NCI-H748 treated with DMSO at 0.1 percent for 48 hours (cell line): ENCODE results near the gene GGNBP2.
A peak's percentile ranks its signal among the peaks of the same experiment; 100 is the strongest.
"Not testable (repeated sequence)": the region's sequence is repeated elsewhere in the genome, so short reads cannot be mapped to it uniquely, and the experiment has no call there.

Experiments used
- DNase-seq: peaks from one replicate; lab custom pipeline; 2025; lab: John Stamatoyannopoulos, UW

The GGNBP2 gene, protein sequence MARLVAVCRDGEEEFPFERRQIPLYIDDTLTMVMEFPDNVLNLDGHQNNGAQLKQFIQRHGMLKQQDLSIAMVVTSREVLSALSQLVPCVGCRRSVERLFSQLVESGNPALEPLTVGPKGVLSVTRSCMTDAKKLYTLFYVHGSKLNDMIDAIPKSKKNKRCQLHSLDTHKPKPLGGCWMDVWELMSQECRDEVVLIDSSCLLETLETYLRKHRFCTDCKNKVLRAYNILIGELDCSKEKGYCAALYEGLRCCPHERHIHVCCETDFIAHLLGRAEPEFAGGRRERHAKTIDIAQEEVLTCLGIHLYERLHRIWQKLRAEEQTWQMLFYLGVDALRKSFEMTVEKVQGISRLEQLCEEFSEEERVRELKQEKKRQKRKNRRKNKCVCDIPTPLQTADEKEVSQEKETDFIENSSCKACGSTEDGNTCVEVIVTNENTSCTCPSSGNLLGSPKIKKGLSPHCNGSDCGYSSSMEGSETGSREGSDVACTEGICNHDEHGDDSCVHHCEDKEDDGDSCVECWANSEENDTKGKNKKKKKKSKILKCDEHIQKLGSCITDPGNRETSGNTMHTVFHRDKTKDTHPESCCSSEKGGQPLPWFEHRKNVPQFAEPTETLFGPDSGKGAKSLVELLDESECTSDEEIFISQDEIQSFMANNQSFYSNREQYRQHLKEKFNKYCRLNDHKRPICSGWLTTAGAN

GRCh38 chr17:36544307-36545076, at the start of gene GGNBP2:
TSS of gene GGNBP2 (plus strand) at chr17:36544919. CDS start at chr17:36545725, 806 bp downstream.
- DNase-seq = peak; percentile 70

DNA sequence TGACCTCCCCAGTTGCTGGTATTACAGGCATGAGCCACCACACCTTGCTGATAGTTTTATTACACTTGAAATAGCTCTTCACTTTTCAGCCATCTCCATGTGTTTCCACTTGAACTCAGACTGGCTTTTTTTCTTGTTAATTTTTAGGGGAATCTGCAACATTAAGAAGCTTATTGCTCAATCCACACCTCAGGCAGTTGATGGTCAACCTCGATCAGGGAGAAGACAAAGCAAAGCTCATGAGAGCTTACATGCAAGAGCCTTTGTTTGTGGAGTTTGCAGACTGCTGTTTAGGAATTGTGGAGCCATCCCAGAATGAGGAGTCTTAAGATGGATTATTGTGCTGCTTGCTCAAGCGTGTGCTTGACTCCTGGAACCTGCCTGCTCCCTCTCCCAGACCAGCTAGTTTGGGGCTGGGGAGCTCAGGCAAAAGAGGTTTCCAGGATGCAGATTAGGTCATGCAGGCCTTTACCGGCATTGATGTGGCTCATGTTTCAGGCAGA, 49.6 kb upstream of the GGNBP2 start:
- no peak for DNase-seq

GRCh38 chr17:36496018-36496789, 48.5 kb upstream of the GGNBP2 start:
- no peak for DNase-seq

DNA sequence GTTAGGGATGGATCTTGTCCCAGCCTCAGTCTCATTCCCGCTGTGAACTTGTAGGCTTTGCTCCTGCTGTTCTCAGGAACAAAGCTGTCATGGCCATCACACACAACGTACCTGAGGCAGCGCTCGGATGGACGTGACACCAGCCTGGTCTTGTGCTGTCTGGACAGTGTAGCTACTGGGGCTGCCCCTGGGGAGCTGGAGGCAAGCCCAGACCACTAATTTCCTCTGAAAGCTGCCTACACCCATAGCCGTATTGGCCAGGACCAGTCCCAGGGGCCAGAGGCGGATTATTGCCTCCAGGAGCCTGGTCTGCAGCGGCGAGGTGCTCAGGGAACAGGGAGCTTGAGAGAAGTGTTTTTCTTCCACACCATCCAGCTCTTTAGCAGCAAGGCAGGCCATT, 46.6 kb upstream of the GGNBP2 start:
- no peak for DNase-seq

- no peak for DNase-seq
These were observed 46.0 kb upstream of the GGNBP2 start for GRCh38 chr17:36498560-36499300.

DNA sequence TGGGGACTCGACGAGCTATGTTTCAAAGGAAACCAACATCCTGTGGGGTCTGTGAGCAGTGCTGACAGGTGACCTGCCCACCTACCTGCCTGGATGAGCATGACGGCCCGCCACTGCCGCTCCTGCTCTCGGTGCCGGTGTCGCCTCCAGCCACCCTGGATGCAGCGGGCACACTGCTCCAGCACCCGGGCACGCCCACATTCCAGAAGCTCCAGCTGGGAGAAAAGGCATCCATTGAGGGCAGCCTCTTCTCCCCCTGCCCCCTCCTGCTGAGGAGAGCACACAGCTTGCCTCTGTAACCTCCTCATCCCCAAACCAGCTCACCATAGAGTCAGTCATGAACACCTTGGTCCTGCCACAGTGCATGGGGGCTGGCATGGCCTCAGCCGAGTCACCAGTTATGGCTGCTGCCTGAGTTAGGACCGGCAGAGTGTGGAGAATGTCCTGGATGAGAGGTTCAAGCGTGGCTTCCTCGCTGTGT, 43.9 kb upstream of the GGNBP2 start:
- DNase-seq = no peak

DNA sequence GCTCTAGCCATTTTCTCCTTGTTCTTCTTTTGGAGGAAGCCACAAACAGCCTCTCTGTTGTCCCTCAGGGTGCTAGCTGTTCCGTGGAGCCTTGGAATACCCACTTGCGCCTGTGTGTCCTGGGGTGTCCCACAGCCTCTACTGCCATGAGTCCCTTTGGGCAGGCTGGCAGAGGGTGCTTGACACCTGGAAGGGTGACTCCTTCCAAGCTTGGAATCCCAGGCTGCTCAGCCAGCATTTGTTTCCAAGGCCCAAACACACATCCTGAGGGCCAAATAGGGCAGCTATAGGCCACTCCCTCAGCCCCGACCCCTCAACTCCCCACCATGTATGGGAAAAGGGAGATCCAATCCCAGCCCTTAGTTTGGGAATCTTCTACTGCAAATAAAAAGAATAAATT, 43.4 kb upstream of the GGNBP2 start:
- DNase-seq = no peak

DNA sequence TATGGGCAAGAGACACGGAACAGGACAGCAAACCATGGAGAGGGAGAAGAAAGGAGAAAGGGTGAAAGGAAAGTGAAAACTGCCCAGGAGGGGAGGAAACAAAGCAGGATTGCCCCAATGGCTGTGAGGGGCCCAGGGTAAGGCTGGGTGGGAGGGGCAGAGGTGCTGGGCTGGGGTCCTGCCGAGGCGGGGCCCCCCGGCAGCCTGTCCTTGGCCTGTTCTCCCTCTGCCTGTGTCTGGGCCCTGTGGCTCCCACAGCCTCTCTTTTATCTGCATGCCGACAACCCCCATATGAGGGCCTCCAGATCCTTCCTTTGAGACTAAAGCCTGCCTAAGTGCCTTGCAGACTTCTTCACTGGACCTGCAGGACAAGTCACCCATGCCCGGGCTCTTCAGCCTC, 42.8 kb upstream of the GGNBP2 start:
- no peak for DNase-seq

- DNase-seq = no peak
These were observed 41.1 kb upstream of the GGNBP2 start for GRCh38 chr17:36503456-36504155.

DNA sequence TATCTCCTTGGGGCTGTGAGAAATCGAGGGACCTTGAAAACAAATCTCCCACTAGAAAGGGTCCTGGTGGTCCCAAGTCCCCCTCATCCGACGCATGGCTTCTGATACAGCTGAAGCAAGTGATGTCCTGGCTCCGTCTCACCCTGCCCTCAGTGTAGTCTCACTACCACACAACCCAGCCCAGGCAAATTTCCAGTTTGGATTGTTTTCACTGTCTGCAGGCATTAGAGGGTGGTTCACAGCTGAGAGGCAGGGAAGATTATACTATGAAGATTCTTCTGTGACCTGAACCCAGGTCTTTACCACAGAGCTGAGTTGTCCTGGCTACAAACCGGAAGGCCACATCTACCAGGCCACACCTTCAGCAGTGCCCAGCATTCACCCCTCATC, 40.6 kb upstream of the GGNBP2 start:
- no peak for DNase-seq

DNA sequence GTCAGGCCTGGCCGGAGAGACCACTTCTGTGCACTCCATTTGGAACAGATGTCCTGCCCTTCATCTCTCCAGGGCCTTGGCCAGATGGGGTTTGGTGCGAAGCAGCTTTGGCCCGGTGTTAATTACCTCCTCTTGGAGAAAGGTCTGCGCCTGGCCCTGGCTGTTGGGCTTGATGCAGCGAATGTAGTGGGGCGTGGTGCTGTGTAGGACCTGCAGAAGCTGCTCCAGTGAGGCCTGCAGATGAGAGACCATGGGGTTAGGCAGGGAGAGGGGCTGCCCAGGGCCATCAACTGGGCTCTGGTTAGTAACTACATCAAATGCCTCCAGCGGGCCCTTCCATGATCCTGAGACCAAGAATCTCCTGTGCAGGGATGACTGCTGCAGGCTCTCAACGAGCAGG, 39.5 kb upstream of the GGNBP2 start:
- no peak for DNase-seq

GRCh38 chr17:36506249-36506826, 38.4 kb upstream of the GGNBP2 start:
- no peak for DNase-seq

DNA sequence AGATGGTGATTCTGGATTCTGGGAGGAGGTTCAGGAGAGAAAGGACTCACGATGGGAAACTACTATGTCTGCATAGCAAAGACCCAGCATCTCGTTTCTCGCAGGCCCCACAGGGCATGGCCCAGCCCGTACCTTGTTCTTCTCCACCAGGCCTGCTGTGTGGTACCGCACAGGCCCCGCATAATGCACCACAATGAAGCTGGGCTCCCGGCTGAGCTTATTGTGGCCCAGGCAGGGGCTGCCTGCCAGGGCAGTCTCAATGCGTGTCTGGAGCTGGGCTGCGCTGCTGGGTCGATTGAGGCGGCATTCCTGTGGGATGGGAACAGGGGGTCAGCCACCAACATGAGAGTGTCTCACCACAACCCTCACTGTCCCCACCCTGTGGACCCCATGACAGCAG, 37.9 kb upstream of the GGNBP2 start:
- DNase-seq = no peak

DNA sequence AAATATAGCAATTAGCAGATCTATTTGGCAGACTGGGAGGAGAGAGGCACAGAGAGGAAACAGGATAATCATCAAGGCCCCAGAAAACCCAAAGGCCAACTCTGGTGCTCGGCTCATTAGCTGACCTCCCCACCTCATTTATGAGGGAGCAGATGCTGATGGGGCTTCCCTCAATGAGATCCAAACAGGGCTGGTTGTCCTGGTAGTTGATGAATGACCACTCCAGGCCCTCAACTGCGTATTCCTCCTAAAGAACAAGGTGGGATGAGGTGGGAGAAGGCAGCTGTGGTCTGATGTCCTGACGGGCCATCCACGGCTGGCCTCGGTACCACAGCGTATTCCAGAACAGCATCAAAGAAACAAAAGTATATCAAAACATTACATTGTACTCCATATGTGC, 37.5 kb upstream of the GGNBP2 start:
- DNase-seq = no peak

GRCh38 chr17:36508439-36508838, 36.3 kb upstream of the GGNBP2 start:
- not testable (repeated sequence) for DNase-seq

GRCh38 chr17:36509272-36509985, 35.3 kb upstream of the GGNBP2 start:
- DNase-seq = no peak

DNA sequence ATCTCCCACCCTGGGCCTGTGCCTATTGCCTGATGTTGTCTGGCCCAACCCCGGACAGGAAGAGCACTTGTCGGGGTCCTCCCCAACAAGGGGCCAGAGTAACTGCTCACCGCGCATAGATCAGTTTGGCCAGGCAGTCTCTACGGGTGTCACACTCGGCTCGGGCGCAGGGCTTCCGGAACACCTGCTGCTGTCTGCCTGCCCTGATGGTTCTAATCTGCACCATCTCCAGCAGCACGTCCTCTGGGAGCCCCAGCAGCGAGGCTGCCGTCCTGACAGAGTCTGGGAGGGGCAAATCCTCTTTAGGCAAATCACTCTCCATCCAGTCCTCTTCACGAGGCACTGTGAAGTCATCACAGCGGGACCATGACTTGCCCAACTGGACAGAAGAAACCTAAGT, 34.1 kb upstream of the GGNBP2 start:
- DNase-seq = no peak

DNA sequence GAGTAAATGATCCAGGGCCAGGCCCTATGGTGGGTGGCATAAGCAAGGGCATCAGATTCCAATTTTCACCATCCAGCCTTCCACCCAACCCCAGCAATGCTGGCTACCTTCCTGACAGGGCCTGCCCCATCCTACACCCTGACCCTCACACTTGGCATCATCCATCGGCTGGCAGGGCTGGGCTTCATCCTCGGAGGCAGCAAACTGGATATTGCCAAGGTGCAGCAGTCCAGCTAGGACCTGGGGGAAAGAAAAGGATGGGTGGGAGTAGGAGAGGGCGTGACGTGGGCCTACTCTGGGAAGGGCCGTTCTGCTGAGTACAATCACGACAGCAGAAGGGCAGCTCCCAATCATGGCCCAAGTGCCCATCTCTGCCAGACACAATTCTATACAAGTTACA, 33.5 kb upstream of the GGNBP2 start:
- DNase-seq = no peak

DNA sequence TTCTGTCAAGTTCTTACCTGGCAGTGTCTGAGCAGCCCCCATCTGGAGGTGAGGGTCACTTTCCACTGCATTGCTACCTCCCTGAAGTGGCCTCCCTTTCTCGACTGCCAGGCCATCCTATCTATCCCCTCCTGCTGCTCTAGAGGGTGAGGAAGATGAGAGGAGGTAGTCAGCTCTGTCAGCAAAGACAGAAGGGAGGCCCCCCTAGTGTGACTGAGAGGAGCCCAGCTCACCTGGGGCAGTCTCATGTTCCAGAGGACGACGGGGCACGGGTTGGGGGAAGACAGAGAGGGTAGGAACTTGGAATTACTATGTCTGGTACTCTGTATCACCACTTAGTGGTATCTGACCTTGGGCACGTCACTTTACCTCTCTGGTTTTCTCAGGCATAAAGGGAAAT, 32.1 kb upstream of the GGNBP2 start:
- DNase-seq = no peak
